HCT116 (cell line): ENCODE data around the gene CD44. TPM values are rescaled to one million over a fixed set of nuclear protein-coding genes. Genes with fewer than 3 reads are reported as not detected.

ENCODE experiments used
- ATAC-seq: fragments of 200-7000 bp; cut with Tn5 transposase; 2 replicates; pipeline ENCODE4 v1.9.1; 2020; ENCODE audit warnings: mild to moderate bottlenecking, moderate library complexity
- BruUV-seq: library from RNA; stranded (reverse); fragments of 400-500 nt; replicated peaks from 2 replicates; lab custom pipeline; 2021; lab: Mats Ljungman, UMichigan
- CTCF ChIA-PET: fragments of 300-600 bp; sonication (Branson Sonifier 250); formaldehyde crosslinking; loops from one replicate; lab custom pipeline; 2021; ENCODE audit warnings: antibody characterized with exemption; lab: Charles Lee
- POLR2A ChIA-PET: fragments of 300-600, 350-600 bp; sonication (Branson Sonifier 250); formaldehyde crosslinking; loops from one replicate; lab custom pipeline; 2021; ENCODE audit warnings: antibody characterized with exemption; lab: Charles Lee
- RAD21 ChIA-PET, 2 experiments: fragments of 300-600 bp; sonication (Branson Sonifier 250); formaldehyde crosslinking; loops; one replicate each; lab custom pipeline; 2023; ENCODE audit warnings: low total read pairs in 2 of 2; ENCODE audit not compliant: uncharacterized antibody in 2 of 2, unreplicated experiment in 2 of 2, low non-redundant PET in 1 of 2; lab: Charles Lee
- DNase-seq: peaks from one replicate; pipeline ENCODE4 v3.0.0-alpha.2; 2010; ENCODE audit warnings: low read depth, low spot score
- H2AFZ ChIP-seq: fragments of 200-600 bp; shearing (Covaris generic), sonication (generic); 2 replicates; pipeline ENCODE4 v1.6.1; 2017; ENCODE audit warnings: low read depth, mixed run types, mixed read lengths, antibody characterized with exemption, low read length; ENCODE audit not compliant: poor library complexity, severe bottlenecking
- H3K27ac ChIP-seq: 2 replicates; pipeline ENCODE4 v1.5.1; 2012; ENCODE audit warnings: low read depth, low read length
- H3K27me3 ChIP-seq: fragments of 200-600 bp; sonication (generic); 2 replicates; pipeline ENCODE4 v1.6.1; 2016; ENCODE audit warnings: mixed run types, low read length, mixed read lengths; ENCODE audit not compliant: insufficient read depth
- H3K36me3 ChIP-seq, 2 experiments: fragments of 200-500 bp in 1 of 2; fragments of 200-600 bp in 1 of 2; sonication (Bioruptor generic) in 1 of 2; sonication (generic) in 1 of 2; 2 replicates each; pipeline versions ENCODE4 v1.5.1 to v1.6.1; 2014 to 2016; ENCODE audit warnings: low read length in 2 of 2, inconsistent platforms in 1 of 2, mixed read lengths in 1 of 2, mixed run types in 1 of 2; ENCODE audit not compliant: insufficient read depth in 2 of 2, control insufficient read depth in 1 of 2
- H3K4me1 ChIP-seq, 2 experiments: fragments of 200-600 bp in 1 of 2; sonication (generic) in 1 of 2; 2 replicates each; pipeline versions ENCODE4 v1.5.1 to v1.6.1; 2012 to 2017; ENCODE audit warnings: low read length in 2 of 2, inconsistent platforms in 1 of 2, mild to moderate bottlenecking in 1 of 2, mixed read lengths in 1 of 2, mixed run types in 1 of 2, moderate library complexity in 1 of 2; ENCODE audit not compliant: insufficient read depth in 2 of 2, control insufficient read depth in 1 of 2
- H3K4me2 ChIP-seq: fragments of 200-600 bp; sonication (generic); 2 replicates; pipeline ENCODE4 v1.6.1; 2017; ENCODE audit warnings: mixed run types, low read length, mixed read lengths
- H3K4me3 ChIP-seq, 2 experiments: fragments of 200-600 bp in 1 of 2; sonication (generic) in 1 of 2; replicated peaks in 1 of 2; 2 replicates each; pipeline ENCODE4 v1.5.1; 2011 to 2016; ENCODE audit warnings: low read length in 2 of 2, control low read depth in 1 of 2, low read depth in 1 of 2, mild to moderate bottlenecking in 1 of 2, mixed read lengths in 1 of 2, mixed run types in 1 of 2
- H3K79me2 ChIP-seq: fragments of 200-600 bp; sonication (generic); 2 replicates; pipeline ENCODE4 v1.6.1; 2017; ENCODE audit warnings: mild to moderate bottlenecking, mixed run types, low read length, moderate library complexity, mixed read lengths; ENCODE audit not compliant: insufficient read depth
- H3K9ac ChIP-seq: fragments of 200-600 bp; sonication (generic); 2 replicates; pipeline ENCODE4 v1.6.1; 2016; ENCODE audit warnings: low read length, mixed read lengths
- H3K9me2 ChIP-seq: fragments of 200-600 bp; sonication (generic), shearing (Covaris generic); 2 replicates; pipeline ENCODE4 v1.6.1; 2017; ENCODE audit warnings: mixed run types, mild to moderate bottlenecking, moderate library complexity; ENCODE audit not compliant: insufficient read depth
- H3K9me3 ChIP-seq, 2 experiments: fragments of 200-500 bp in 1 of 2; fragments of 200-600 bp in 1 of 2; sonication (Bioruptor generic) in 1 of 2; sonication (generic) in 1 of 2; 2 replicates each; pipeline ENCODE4 v1.6.1; 2014 to 2017; ENCODE audit warnings: low read length in 2 of 2, mixed read lengths in 2 of 2, inconsistent platforms in 1 of 2, low read depth in 1 of 2, mild to moderate bottlenecking in 1 of 2, mixed run types in 1 of 2, moderate library complexity in 1 of 2; ENCODE audit not compliant: control insufficient read depth in 1 of 2, insufficient read depth in 1 of 2
- H4K20me1 ChIP-seq: fragments of 200-600 bp; sonication (generic), shearing (Covaris generic); 2 replicates; pipeline ENCODE4 v1.6.1; 2017; ENCODE audit warnings: mixed run types, mild to moderate bottlenecking, moderate library complexity; ENCODE audit not compliant: insufficient read depth
- CBX3 ChIP-seq: IDR thresholded peaks from 2 replicates; pipeline ENCODE4 v1.6.1; 2012; ENCODE audit warnings: low read depth
- CEBPB ChIP-seq: IDR thresholded peaks from 2 replicates; pipeline ENCODE4 v1.6.1; 2012; ENCODE audit warnings: low read depth
- ELF1 ChIP-seq: IDR thresholded peaks from 2 replicates; pipeline ENCODE4 v1.6.1; 2012; ENCODE audit warnings: low read depth, borderline replicate concordance
- RAD21 ChIP-seq: IDR thresholded peaks from 2 replicates; pipeline ENCODE4 v1.6.1; 2012; ENCODE audit warnings: low read depth, mild to moderate bottlenecking
- YY1 ChIP-seq: IDR thresholded peaks from 2 replicates; pipeline ENCODE4 v1.6.1; 2011; ENCODE audit warnings: low read length, low read depth, moderate library complexity, mild to moderate bottlenecking; ENCODE audit not compliant: insufficient replicate concordance; ENCODE audit errors: extremely low read depth
- intact Hi-C: fragments of 100-400 bp; cut with micrococcal nuclease; formaldehyde crosslinking; loops from 2 replicates; pipeline ENCODE4 v1.10.0; 2022
- total RNA-seq: library from RNA; stranded (reverse); gene quantifications from one replicate; pipeline ENCODE4 v1.2.1, GENCODE V29; 2021; ENCODE audit not compliant: unreplicated experiment
- TF ChIP-seq, protein P1 (sequence below): IDR thresholded peaks from 2 replicates; pipeline ENCODE4 v1.6.1; 2012
- TF ChIP-seq, protein P2 (sequence below), 3 experiments: fragments of 200-600 bp in 1 of 3; sonication (generic) in 1 of 3; IDR thresholded peaks in 2 of 3; conservative IDR thresholded peaks in 1 of 3; 2 replicates each; pipeline ENCODE4 v1.5.1; 2012 to 2017; ENCODE audit warnings: low read depth in 2 of 3, low read length in 2 of 3, antibody characterized with exemption in 1 of 3, borderline replicate concordance in 1 of 3, control low read depth in 1 of 3, mild to moderate bottlenecking in 1 of 3, mixed read lengths in 1 of 3, mixed run types in 1 of 3, moderate library complexity in 1 of 3; ENCODE audit not compliant: insufficient read depth in 1 of 3

The CD44 gene
- total RNA-seq, 1 experiment from 2014 or later = 742 TPM

DNA sequence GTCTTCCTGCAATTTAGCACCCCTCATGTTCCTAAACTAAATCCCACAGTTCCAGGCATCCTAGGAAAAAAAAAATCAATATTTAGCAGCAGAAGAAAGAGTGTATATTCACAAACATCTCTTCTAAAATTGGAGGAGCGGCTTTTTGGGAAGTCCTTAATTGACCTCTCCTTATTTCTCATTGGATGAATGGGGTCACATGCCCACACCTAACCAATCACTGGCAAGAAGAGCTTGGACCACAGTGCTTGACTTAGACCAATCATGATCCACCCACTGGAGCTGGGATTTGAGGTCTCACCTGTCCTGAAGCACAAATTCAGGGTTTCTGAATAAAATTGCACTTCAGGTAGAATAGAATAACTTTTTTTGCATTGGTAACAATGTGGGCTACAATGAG, 16.0 kb downstream of the CD44 start:
- ChIA-PET CTCF (interaction anchor here (1.0 kb wide), 1 partner anchor 8 kb away, joined by 3 read pairs; no protein-coding TSS in a partner anchor), RAD21 (no interaction called here), POLR2A (interaction anchor here (1.7 kb wide), 1 partner anchor 8 kb away, joined by 3 read pairs; no protein-coding TSS in a partner anchor)
- Histone ChIP-seq H3K4me3 (no peak overlapping the region), H3K36me3 (peaks cover 2 to 34% of the 10 kb centered on the region in 2 experiments; a peak in 1 of 4 replicates), H3K9me2 (no peaks in the 10 kb centered on the region), H3K27ac (no peak overlapping the region), H3K27me3 (no peaks in the 10 kb centered on the region), H4K20me1 (peaks cover 27% of the 10 kb centered on the region; the same call in 1 of the 2 replicates), H3K9me3 (no peaks in the 10 kb centered on the region), H3K4me2 (no peak overlapping the region), H3K9ac (no peak overlapping the region), H3K4me1 (peaks cover 31 to 84% of the 10 kb centered on the region in 2 experiments), H2AFZ (no peak overlapping the region), H3K79me2 (peaks cover 100% of the 10 kb centered on the region)
- BruUV-seq = no TSS peak
- DNase-seq (no peak), ATAC-seq (0 out of 2 replicates have a peak, but pooled peaks have one; percentile 38)
- intact Hi-C loops = no loop called here
- no peak for TF ChIP-seq ELF1
- TF ChIP-seq, protein P1, sequence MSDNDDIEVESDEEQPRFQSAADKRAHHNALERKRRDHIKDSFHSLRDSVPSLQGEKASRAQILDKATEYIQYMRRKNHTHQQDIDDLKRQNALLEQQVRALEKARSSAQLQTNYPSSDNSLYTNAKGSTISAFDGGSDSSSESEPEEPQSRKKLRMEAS = no peak
- TF ChIP-seq CBX3 = no peak
- TF ChIP-seq RAD21 = no peak
- no peak for TF ChIP-seq YY1
- TF ChIP-seq, protein P2, sequence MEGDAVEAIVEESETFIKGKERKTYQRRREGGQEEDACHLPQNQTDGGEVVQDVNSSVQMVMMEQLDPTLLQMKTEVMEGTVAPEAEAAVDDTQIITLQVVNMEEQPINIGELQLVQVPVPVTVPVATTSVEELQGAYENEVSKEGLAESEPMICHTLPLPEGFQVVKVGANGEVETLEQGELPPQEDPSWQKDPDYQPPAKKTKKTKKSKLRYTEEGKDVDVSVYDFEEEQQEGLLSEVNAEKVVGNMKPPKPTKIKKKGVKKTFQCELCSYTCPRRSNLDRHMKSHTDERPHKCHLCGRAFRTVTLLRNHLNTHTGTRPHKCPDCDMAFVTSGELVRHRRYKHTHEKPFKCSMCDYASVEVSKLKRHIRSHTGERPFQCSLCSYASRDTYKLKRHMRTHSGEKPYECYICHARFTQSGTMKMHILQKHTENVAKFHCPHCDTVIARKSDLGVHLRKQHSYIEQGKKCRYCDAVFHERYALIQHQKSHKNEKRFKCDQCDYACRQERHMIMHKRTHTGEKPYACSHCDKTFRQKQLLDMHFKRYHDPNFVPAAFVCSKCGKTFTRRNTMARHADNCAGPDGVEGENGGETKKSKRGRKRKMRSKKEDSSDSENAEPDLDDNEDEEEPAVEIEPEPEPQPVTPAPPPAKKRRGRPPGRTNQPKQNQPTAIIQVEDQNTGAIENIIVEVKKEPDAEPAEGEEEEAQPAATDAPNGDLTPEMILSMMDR (IDR thresholded peaks at IDR 0.05 in 2 of 3, conservative IDR thresholded peaks at IDR 0.05 in 1 of 3; ENCODE audit: borderline replicate concordance in 1 of 3, insufficient read depth in 1 of 3, low read depth in 2 of 3, low read length in 2 of 3) = no peak
- TF ChIP-seq CEBPB = no peak
